Activated CD8-positive, alpha-beta memory T cell treated with anti-CD3 and anti-CD28 coated beads, Interleukin-2, amount 50 U/mL, for 48 hours (primary cell): Measurements from ENCODE around the gene FBXL14.
A peak's percentile ranks its signal among the peaks of the same experiment; 100 is the strongest.

Experiments used
- DNase-seq: peaks from one replicate; pipeline ENCODE4 v3.0.0-alpha.2; 2020

FBXL14 gene

GRCh38 chr12:1592444-1593173 is 1.8 kb downstream of the FBXL14 start:
- peak; percentile 77 for DNase-seq

- DNase-seq = no peak
Measured at GRCh38 chr12:1591543-1591942, 2.8 kb downstream of the FBXL14 start.

- DNase-seq = no peak
Measured at GRCh38 chr12:1591034-1591433, 3.3 kb downstream of the FBXL14 start.

GRCh38 chr12:1590221-1590979 is 4.0 kb downstream of the FBXL14 start:
- DNase-seq = no peak

- DNase-seq = no peak
Measured at GRCh38 chr12:1588575-1588947, 5.8 kb downstream of the FBXL14 start.

GRCh38 chr12:1587927-1588574 is 6.3 kb downstream of the FBXL14 start:
- DNase-seq = no peak

GRCh38 chr12:1584326-1584725 is 10.1 kb downstream of the FBXL14 start:
- DNase-seq = no peak

GRCh38 chr12:1583421-1584078 is 10.8 kb downstream of the FBXL14 start:
- peak; percentile 70 for DNase-seq

GRCh38 chr12:1582709-1583050 is 11.7 kb downstream of the FBXL14 start:
- no peak for DNase-seq

- no peak for DNase-seq
Measured at GRCh38 chr12:1581973-1582708, 12.2 kb downstream of the FBXL14 start.

- DNase-seq = no peak
Measured at GRCh38 chr12:1580526-1580925, 13.9 kb downstream of the FBXL14 start.

- DNase-seq = no peak
Measured at GRCh38 chr12:1579651-1580435, 14.5 kb downstream of the FBXL14 start.

- DNase-seq = no peak
Measured at GRCh38 chr12:1576410-1577241, 17.8 kb downstream of the FBXL14 start.

- DNase-seq = no peak
Measured at GRCh38 chr12:1575408-1576401, 18.7 kb downstream of the FBXL14 start.

GRCh38 chr12:1574865-1575259 is 19.5 kb downstream of the FBXL14 start:
- no peak for DNase-seq

GRCh38 chr12:1573960-1574864 is 20.2 kb downstream of the FBXL14 start:
- no peak for DNase-seq

- DNase-seq = no peak
Measured at GRCh38 chr12:1572731-1573130, 21.6 kb downstream of the FBXL14 start.

- DNase-seq = no peak
Measured at GRCh38 chr12:1567852-1568251, 26.5 kb downstream of the FBXL14 start.
